A673 (cell line): ENCODE data around the gene LTB4R2.

Source experiments
- EZH2 ChIP-seq: fragments of 200-600 bp; sonication (generic); IDR thresholded peaks from 2 replicates; pipeline ENCODE4 v1.6.1; 2017; ENCODE audit warnings: borderline replicate concordance, low read depth, mild to moderate bottlenecking, mixed read lengths, antibody characterized with exemption, low read length; ENCODE audit not compliant: poor library complexity, severe bottlenecking
- TF ChIP-seq, protein P1 (sequence below): fragments of 300-800, 200-600 bp; sonication (generic); conservative IDR thresholded peaks from 2 replicates; pipeline ENCODE4 v1.5.1; 2017; ENCODE audit warnings: low read depth, mild to moderate bottlenecking, antibody characterized with exemption, low read length, moderate library complexity, mixed read lengths

DNA sequence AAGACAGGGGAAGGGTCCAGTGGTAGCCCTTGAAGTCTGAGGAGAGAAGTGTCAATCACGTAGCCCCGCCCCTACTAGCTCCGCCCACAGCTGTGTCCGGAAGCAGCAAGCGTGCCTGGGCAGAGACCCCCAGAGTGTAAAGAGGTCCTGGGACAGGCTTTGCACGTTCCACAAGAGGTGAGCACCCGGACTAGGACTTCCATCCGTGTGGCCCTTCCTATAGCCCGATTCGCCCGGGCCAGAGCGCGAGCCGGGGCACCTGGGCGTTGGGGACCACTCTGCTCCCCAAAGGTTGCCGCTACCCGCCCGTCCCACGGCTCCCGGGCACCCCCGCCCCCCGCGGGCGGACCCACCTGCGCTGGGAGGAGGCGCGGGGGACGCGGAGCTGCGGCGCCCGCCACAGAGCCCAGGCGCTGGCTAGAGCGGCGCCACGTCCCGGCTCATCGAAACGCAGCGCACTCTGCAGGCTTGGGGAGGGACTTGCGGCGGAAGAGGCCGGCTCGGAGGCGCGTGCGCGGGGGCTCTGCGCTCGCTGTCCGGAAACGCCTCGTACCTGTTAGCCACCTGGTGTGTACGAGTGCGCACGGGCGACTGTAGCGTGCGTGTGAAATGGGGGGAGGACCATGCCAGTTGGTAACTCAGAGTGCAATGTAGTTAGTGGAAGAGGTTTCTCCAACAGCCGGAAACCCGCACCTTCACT is 38.7 kb upstream of the LTB4R2 start, which contains the start of gene RABGGTA:
- TF ChIP-seq, protein P1, sequence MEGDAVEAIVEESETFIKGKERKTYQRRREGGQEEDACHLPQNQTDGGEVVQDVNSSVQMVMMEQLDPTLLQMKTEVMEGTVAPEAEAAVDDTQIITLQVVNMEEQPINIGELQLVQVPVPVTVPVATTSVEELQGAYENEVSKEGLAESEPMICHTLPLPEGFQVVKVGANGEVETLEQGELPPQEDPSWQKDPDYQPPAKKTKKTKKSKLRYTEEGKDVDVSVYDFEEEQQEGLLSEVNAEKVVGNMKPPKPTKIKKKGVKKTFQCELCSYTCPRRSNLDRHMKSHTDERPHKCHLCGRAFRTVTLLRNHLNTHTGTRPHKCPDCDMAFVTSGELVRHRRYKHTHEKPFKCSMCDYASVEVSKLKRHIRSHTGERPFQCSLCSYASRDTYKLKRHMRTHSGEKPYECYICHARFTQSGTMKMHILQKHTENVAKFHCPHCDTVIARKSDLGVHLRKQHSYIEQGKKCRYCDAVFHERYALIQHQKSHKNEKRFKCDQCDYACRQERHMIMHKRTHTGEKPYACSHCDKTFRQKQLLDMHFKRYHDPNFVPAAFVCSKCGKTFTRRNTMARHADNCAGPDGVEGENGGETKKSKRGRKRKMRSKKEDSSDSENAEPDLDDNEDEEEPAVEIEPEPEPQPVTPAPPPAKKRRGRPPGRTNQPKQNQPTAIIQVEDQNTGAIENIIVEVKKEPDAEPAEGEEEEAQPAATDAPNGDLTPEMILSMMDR = peak; percentile 77
- TF ChIP-seq EZH2 = no peak
